Neural progenitor cell (in vitro differentiated cells): ENCODE measurements around the gene SPRR3. TPM values are rescaled to one million over a fixed set of nuclear protein-coding genes. Genes with fewer than 3 reads are reported as not detected.

Experiments
- DNase-seq: peaks from one replicate; pipeline ENCODE4 v3.0.0-alpha.2; 2016; ENCODE audit warnings: low spot score
- H2AFZ ChIP-seq: fragments of 200-600 bp; sonication (generic); replicated peaks from 2 replicates; pipeline ENCODE4 v1.6.1; 2016; ENCODE audit warnings: antibody characterized with exemption
- H3F3A ChIP-seq: fragments of 200-600 bp; sonication (generic); 2 replicates; pipeline ENCODE4 v1.6.1; 2016; ENCODE audit warnings: antibody characterized with exemption, low read depth
- H3K27ac ChIP-seq: fragments of 200-600 bp; sonication (generic); 2 replicates; pipeline ENCODE4 v1.5.1; 2016; ENCODE audit warnings: mild to moderate bottlenecking
- H3K27me3 ChIP-seq: fragments of 200-600 bp; sonication (generic); 2 replicates; pipeline ENCODE4 v1.6.1; 2016; ENCODE audit warnings: mild to moderate bottlenecking, moderate library complexity
- H3K36me3 ChIP-seq: fragments of 200-600 bp; sonication (generic); 2 replicates; pipeline ENCODE4 v1.5.1; 2016
- H3K4me1 ChIP-seq: fragments of 200-600 bp; sonication (generic); 2 replicates; pipeline ENCODE4 v1.6.1; 2016; ENCODE audit warnings: mixed run types
- H3K4me2 ChIP-seq: fragments of 200-600 bp; sonication (generic); 2 replicates; pipeline ENCODE4 v1.6.1; 2016
- H3K4me3 ChIP-seq: fragments of 200-600 bp; sonication (generic); 2 replicates; pipeline ENCODE4 v1.5.1; 2016
- H3K79me2 ChIP-seq: fragments of 200-600 bp; sonication (generic); 2 replicates; pipeline ENCODE4 v1.6.1; 2016; ENCODE audit warnings: low read depth
- H3K9ac ChIP-seq: fragments of 200-600 bp; sonication (generic); 2 replicates; pipeline ENCODE4 v1.6.1; 2016
- H3K9me3 ChIP-seq: fragments of 200-600 bp; sonication (generic); 2 replicates; pipeline ENCODE4 v1.5.1; 2016; ENCODE audit warnings: low read depth
- H4K20me1 ChIP-seq: fragments of 200-600 bp; sonication (generic); 2 replicates; pipeline ENCODE4 v1.6.1; 2016; ENCODE audit warnings: low read depth
- H3K27ac Mint-ChIP-seq: 3 replicates; pipeline ENCODE4 v1.8.0; 2021; ENCODE audit warnings: mixed read lengths
- H3K27me3 Mint-ChIP-seq: 2 replicates; pipeline ENCODE4 v1.8.0; 2022; ENCODE audit warnings: low read depth, mild to moderate bottlenecking, inconsistent platforms, moderate library complexity, mixed read lengths; ENCODE audit not compliant: insufficient read depth
- H3K36me3 Mint-ChIP-seq: 3 replicates; pipeline ENCODE4 v1.8.0; 2021; ENCODE audit warnings: mixed read lengths
- H3K4me1 Mint-ChIP-seq: 3 replicates; pipeline ENCODE4 v1.8.0; 2021; ENCODE audit warnings: mixed read lengths
- H3K4me3 Mint-ChIP-seq: 3 replicates; pipeline ENCODE4 v1.8.0; 2021; ENCODE audit warnings: mild to moderate bottlenecking, moderate library complexity, mixed read lengths
- H3K9me3 Mint-ChIP-seq: 3 replicates; pipeline ENCODE4 v1.8.0; 2020; ENCODE audit warnings: mixed read lengths
- CTCF ChIP-seq: fragments of 200-600 bp; sonication (generic); IDR thresholded peaks from 2 replicates; pipeline ENCODE4 v1.5.1; 2017; ENCODE audit warnings: antibody characterized with exemption, mild to moderate bottlenecking
- EZH2 ChIP-seq: fragments of 200-600 bp; sonication (generic); IDR thresholded peaks from 2 replicates; pipeline ENCODE4 v1.6.1; 2017; ENCODE audit warnings: antibody characterized with exemption, mild to moderate bottlenecking, moderate library complexity
- EZH2phosphoT487 ChIP-seq: fragments of 200-600 bp; sonication (generic); IDR thresholded peaks from 2 replicates; pipeline ENCODE4 v1.6.1; 2017; ENCODE audit warnings: antibody characterized with exemption
- total RNA-seq: library from RNA; depleted of rRNA; stranded (reverse); fragments of >200 nt; gene quantifications from 2 replicates; pipeline ENCODE4 v1.2.3, GENCODE V29; 2015; ENCODE audit warnings: low replicate concordance

Gene SPRR3
- total RNA-seq, 1 donor from 2014 or later: not detected

- Histone ChIP-seq H4K20me1 (no peaks in the 10 kb centered on the region), H3K4me2 (no peak within 1 kb of the TSS), H3K27ac (no peak within 1 kb of the TSS), H3F3A (no peaks in the 10 kb centered on the region), H3K36me3 (no peaks in the 10 kb centered on the region), H3K27me3 (no peaks in the 10 kb centered on the region), H3K9ac (no peak within 1 kb of the TSS), H3K4me3 (no peak within 1 kb of the TSS), H3K9me3 (peaks cover 4% of the 10 kb centered on the region), H3K79me2 (no peaks in the 10 kb centered on the region), H2AFZ (no peak within 1 kb of the TSS), H3K4me1 (no peaks in the 10 kb centered on the region)
- no peak for TF ChIP-seq CTCF
- no peak for TF ChIP-seq EZH2phosphoT487
- no peak for TF ChIP-seq EZH2
- no peaks in the 10 kb centered on the region for H3K36me3 Mint-ChIP-seq
- H3K4me3 Mint-ChIP-seq: no peak within 1 kb of the TSS
- H3K27ac Mint-ChIP-seq: no peak within 1 kb of the TSS
- peaks cover 5% of the 10 kb centered on the region for H3K27me3 Mint-ChIP-seq
- DNase-seq: no peak
- peaks cover 2% of the 10 kb centered on the region for H3K9me3 Mint-ChIP-seq
- no peaks in the 10 kb centered on the region for H3K4me1 Mint-ChIP-seq
Measured at GRCh38 chr1:152970495-152970894, 31.1 kb upstream of the SPRR3 start, which contains the start of gene SPRR4. Gene SPRR4, plus strand, starts transcription at chr1:152970648. Its CDS starts 1,243 bp downstream, at chr1:152971891.

- H3K4me3 Mint-ChIP-seq: no peak overlapping the region
- no peaks in the 10 kb centered on the region for H3K27me3 ChIP-seq
Measured at GRCh38 chr1:152972196-152972886, 29.2 kb upstream of the SPRR3 start.

GRCh38 chr1:152976688-152977087 lies 24.9 kb upstream of the SPRR3 start:
- H3K27me3 ChIP-seq: no peaks in the 10 kb centered on the region
- no peak for DNase-seq
- no peaks in the 10 kb centered on the region for H3K36me3 Mint-ChIP-seq
- no peak overlapping the region for H3K27ac ChIP-seq
- no peaks in the 10 kb centered on the region for H3K79me2 ChIP-seq
- no peaks in the 10 kb centered on the region for H3K4me1 Mint-ChIP-seq
- no peak overlapping the region for H3K4me3 ChIP-seq
- no peak overlapping the region for H3K27ac Mint-ChIP-seq
- H3K4me2 ChIP-seq: no peak overlapping the region
- TF ChIP-seq EZH2phosphoT487 (no peak), EZH2 (no peak), CTCF (no peak)
- H3K27me3 Mint-ChIP-seq: peaks cover 9% of the 10 kb centered on the region
- H3K9ac ChIP-seq: no peak overlapping the region
- no peaks in the 10 kb centered on the region for H3K4me1 ChIP-seq
- no peaks in the 10 kb centered on the region for H4K20me1 ChIP-seq
- H3K4me3 Mint-ChIP-seq: no peak overlapping the region
- H3K9me3 Mint-ChIP-seq: no peaks in the 10 kb centered on the region
- no peak overlapping the region for H2AFZ ChIP-seq
- peaks cover 4% of the 10 kb centered on the region for H3K9me3 ChIP-seq
- no peaks in the 10 kb centered on the region for H3K36me3 ChIP-seq
- no peaks in the 10 kb centered on the region for H3F3A ChIP-seq

More at GRCh38 chr1:152972196-152972886, 29.2 kb upstream of the SPRR3 start:
- H2AFZ ChIP-seq: no peak overlapping the region
- no peak overlapping the region for H3K9ac ChIP-seq
- DNase-seq: no peak
- H3K4me1 ChIP-seq: no peaks in the 10 kb centered on the region
- no peak for TF ChIP-seq EZH2
- TF ChIP-seq EZH2phosphoT487: no peak
- no peaks in the 10 kb centered on the region for H3F3A ChIP-seq
- peaks cover 4% of the 10 kb centered on the region for H3K9me3 ChIP-seq
- peaks cover 2% of the 10 kb centered on the region for H3K9me3 Mint-ChIP-seq
- H3K27ac Mint-ChIP-seq: no peak overlapping the region
- H4K20me1 ChIP-seq: no peaks in the 10 kb centered on the region
- H3K36me3 ChIP-seq: no peaks in the 10 kb centered on the region
- no peaks in the 10 kb centered on the region for H3K4me1 Mint-ChIP-seq
- no peaks in the 10 kb centered on the region for H3K79me2 ChIP-seq
- no peak overlapping the region for H3K27ac ChIP-seq
- H3K4me2 ChIP-seq: no peak overlapping the region
- peaks cover 5% of the 10 kb centered on the region for H3K27me3 Mint-ChIP-seq
- H3K4me3 ChIP-seq: no peak overlapping the region
- H3K36me3 Mint-ChIP-seq: no peaks in the 10 kb centered on the region

- H3K27ac Mint-ChIP-seq: no peak overlapping the region
- DNase-seq: no peak
Measured at GRCh38 chr1:152977614-152978013, 23.9 kb upstream of the SPRR3 start.

More at GRCh38 chr1:152977614-152978013, 23.9 kb upstream of the SPRR3 start:
- H2AFZ ChIP-seq: no peak overlapping the region
- no peak overlapping the region for H3K4me3 Mint-ChIP-seq
- no peak overlapping the region for H3K4me3 ChIP-seq
- no peaks in the 10 kb centered on the region for H3F3A ChIP-seq
- no peak overlapping the region for H3K4me2 ChIP-seq
- no peak overlapping the region for H3K9ac ChIP-seq
- no peaks in the 10 kb centered on the region for H4K20me1 ChIP-seq
- H3K4me1 ChIP-seq: no peaks in the 10 kb centered on the region
- H3K36me3 ChIP-seq: no peaks in the 10 kb centered on the region
- H3K9me3 Mint-ChIP-seq: no peaks in the 10 kb centered on the region
- peaks cover 4% of the 10 kb centered on the region for H3K9me3 ChIP-seq
- TF ChIP-seq EZH2phosphoT487 (no peak), EZH2 (no peak), CTCF (no peak)
- no peaks in the 10 kb centered on the region for H3K36me3 Mint-ChIP-seq
- no peaks in the 10 kb centered on the region for H3K4me1 Mint-ChIP-seq
- H3K27me3 ChIP-seq: no peaks in the 10 kb centered on the region
- H3K27ac ChIP-seq: no peak overlapping the region
- H3K27me3 Mint-ChIP-seq: peaks cover 5% of the 10 kb centered on the region
- no peaks in the 10 kb centered on the region for H3K79me2 ChIP-seq
